GM12873 (cell line): ENCODE data around the gene PPP1R9B.

ENCODE experiments used
- TF ChIP-seq, protein P1 (sequence below): IDR thresholded peaks from 2 replicates; pipeline ENCODE4 v1.5.1; 2012; ENCODE audit warnings: low read depth, mild to moderate bottlenecking, moderate library complexity, low read length, control low read depth; ENCODE audit not compliant: insufficient read depth; ENCODE audit errors: missing control alignments

The PPP1R9B gene

DNA sequence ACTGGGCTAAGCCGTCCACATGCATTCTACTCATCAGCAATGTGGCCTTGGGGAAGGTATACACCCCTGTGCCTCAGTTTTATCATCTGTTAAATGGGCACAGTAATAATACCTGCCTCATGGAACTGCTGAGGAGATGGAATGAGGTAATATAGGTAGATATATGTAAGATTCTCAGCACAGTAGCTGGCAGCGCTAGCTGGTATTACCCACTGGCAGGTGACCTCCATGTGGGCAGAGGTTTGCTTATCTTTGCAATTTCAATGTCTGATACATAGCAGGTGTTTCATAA, 14.2 kb upstream of the PPP1R9B start:
- TF ChIP-seq, protein P1, sequence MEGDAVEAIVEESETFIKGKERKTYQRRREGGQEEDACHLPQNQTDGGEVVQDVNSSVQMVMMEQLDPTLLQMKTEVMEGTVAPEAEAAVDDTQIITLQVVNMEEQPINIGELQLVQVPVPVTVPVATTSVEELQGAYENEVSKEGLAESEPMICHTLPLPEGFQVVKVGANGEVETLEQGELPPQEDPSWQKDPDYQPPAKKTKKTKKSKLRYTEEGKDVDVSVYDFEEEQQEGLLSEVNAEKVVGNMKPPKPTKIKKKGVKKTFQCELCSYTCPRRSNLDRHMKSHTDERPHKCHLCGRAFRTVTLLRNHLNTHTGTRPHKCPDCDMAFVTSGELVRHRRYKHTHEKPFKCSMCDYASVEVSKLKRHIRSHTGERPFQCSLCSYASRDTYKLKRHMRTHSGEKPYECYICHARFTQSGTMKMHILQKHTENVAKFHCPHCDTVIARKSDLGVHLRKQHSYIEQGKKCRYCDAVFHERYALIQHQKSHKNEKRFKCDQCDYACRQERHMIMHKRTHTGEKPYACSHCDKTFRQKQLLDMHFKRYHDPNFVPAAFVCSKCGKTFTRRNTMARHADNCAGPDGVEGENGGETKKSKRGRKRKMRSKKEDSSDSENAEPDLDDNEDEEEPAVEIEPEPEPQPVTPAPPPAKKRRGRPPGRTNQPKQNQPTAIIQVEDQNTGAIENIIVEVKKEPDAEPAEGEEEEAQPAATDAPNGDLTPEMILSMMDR: no peak

DNA sequence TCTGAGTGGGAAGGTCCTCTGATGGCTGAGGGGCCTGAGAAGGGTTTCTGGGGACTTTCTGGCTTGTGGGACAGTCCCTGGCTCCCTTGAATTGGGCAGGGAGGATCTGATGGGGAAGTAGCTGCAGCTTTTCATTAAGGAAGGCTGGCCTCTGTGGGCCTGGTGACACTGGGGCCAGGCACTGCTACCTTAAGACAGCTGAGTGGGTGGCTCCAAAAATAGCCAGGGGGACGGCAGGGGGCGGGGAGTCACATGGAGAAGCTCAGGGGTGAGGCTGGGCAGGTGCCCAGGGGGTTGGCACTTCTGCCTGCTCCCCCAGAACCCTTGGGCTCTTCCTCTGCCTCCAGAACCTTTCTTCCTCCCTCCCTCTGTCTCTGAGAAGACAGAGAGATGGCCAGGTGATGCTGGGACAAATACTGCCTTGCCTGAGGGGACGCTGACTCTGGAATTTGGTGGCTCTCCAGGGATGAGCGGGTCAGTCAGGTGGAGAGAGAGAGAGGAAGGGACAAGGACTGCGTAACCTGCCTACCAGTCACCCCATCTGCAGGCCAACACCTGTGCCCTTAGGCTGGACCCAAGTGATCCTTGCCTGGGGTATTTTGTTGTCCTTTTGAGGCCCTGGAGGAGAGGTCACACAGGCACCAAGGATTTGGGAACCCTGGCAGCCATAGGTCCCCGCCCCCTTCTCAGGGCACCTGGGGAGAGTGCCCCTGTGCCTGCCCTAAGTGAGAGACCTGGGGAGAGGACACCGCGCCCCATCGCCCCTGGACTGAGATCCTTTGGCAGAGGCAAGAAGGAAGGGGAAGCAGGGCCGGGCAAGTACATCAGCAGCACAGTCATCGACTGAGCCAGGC, 13.6 kb upstream of the PPP1R9B start:
- TF ChIP-seq, protein P1: no peak

DNA sequence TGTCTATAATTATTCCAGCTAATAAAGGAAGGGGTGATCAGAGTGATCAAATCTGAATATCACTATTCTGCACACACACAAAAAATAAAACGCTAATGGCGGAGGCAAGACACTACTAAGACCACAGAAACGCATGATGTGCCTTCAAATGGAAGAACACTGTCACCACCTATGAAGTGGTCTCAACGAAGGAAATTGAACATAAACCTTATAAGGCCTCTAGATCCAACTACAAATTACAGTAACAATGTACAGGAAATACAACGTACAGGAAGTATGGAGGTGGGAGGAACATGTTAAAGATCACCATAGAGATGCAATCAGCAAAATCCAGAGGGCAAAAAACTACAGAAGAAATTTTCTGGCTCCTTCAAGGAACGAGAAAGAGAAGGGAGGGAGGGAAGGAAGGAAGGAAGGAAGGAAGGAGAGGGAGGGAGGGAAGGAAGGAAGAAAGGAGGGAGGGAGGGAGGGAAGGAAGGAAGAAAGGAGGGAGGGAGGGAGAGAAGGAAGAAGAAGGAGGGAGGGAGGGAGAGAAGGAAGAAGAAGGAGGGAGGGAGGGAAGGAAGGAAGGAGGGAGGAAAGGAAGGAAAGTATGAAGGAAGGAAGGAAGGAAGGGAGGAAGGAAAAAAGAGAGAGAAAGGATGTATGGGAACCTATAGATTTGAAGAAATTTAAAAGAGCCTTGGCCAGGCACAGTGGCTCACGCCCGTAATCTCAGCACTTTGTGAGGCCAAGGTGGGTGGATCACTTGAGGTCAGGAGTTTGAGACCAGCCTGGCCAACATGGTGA, 12.2 kb upstream of the PPP1R9B start:
- TF ChIP-seq, protein P1: no peak

DNA sequence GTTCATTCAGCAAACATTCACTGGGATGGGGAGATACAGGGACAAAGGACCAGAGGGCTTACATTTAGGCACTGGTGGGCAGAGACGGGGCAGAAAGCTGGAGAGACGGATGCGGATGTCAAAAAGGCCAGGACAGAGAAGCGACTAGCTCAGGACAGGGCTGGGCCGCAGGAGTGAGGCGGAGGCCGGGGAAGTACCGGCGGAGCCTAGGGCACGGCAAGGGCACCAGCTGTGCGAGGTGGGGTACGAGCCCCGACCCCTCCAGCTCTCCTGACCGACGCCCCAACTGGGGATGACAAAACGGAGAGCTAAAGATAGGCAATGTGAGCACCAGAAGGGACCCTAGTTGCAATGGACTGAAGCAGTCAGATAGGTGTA, 11.4 kb upstream of the PPP1R9B start:
- TF ChIP-seq, protein P1: no peak

DNA sequence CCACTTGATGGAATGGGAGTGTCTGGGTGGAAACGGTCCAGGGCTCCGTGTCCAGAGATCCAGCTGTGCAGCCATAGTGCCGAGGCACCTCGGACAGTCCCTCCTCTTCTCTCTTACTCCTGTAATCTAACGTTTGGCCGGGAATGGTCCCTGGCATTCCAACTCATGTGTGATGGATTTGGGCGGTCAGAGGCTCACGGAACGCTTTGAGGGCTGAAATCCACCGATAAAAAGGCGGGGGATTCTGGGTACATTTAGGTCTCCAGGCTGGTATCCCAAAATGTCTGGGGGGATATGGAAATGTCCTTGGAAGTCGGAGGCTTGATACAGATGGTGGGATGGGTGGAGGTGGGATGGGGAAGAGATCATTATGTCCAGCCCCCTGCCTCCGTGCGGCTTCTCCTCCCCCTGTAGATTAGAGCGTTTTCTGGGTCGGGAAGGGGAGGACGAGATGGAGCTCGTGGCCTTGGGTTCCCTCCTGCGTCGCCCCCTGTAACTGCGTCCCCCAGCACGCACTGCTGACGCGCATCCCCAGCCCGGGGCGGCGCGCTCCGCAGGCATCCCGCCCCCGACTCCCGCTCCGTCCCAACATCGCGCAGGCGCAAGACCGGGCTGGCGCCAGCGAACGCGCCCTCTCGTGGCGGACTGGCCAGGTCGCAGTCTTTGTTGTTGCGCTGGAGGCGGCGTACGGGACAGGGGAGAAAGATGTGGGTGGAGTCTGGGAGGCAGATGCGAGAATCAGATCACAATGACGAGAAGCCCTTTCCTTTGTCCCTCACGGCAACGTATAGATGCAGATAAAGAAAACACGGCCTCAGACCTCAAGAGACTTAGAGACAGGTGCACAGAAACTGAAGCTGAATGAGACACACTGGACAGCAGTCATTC, 10.8 kb upstream of the PPP1R9B start:
- TF ChIP-seq, protein P1: peak; percentile 96

DNA sequence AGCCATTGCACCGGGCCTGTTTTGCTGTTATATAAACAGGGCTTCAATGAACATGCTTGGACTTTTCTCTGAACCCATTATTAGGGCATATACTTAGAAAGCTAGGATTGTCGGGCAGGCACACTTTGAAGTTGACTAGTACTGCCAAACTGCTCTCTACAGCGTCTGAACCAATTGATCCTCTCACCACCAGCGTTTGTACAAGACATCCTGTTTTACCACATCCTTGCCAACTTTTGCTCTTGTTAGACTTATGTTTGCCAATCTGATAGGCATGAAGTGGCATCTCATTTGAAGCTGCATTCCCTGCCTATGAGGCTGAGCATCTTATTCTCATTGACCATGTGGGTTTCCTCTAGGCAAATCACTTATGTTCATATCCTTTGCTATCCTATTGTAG, 7.4 kb upstream of the PPP1R9B start:
- TF ChIP-seq, protein P1: no peak
